ENCODE data around the gene FAM53B. TPM values are rescaled to one million over a fixed set of nuclear protein-coding genes. Genes with fewer than 3 reads are reported as not detected.

The FAM53B gene
- total RNA-seq, 2 experiments from 2014 or later: 56.6 to 58.5 TPM

GRCh38 chr10:124704428-124705380 is 39.5 kb downstream of the FAM53B start:
- Histone ChIP-seq H3K4me2 (ENCODE audit: low read length) (peak overlapping the region; percentile 55), H3K79me2 (ENCODE audit: insufficient read depth, low read depth, low read length) (peaks cover 31% of the 10 kb centered on the region), H3K4me1 (ENCODE audit: insufficient read depth, low read length, poor library complexity, severe bottlenecking) (peaks cover 84% of the 10 kb centered on the region), H2AFZ (ENCODE audit: low read length) (no peak overlapping the region), H3K36me3 (ENCODE audit: insufficient read depth, low read length) (peaks cover 74% of the 10 kb centered on the region), H3K9me3 (ENCODE audit: low read length) (no peaks in the 10 kb centered on the region), H3K9me2 (ENCODE audit: insufficient read depth, low read length) (no peaks in the 10 kb centered on the region), H3K27ac (ENCODE audit: low read depth, low read length, poor library complexity, severe bottlenecking) (peak overlapping the region; percentile 88), H4K20me1 (ENCODE audit: insufficient read depth, low read length) (no peaks in the 10 kb centered on the region), H3K4me3 (ENCODE audit: low read depth, low read length, poor library complexity, severe bottlenecking) (peak overlapping the region; percentile 14)
- BruUV-seq (replicated peaks): no TSS peak
- DNase-seq (ENCODE audit: low spot score): peak; percentile 85
- CTCF ChIA-PET (ENCODE audit: unreplicated experiment): interaction anchor here (0.6 to 3.0 kb wide), 4 partner anchors 13 to 37 kb away, joined by 3 to 17 read pairs (median 6); no protein-coding TSS in a partner anchor
- intact Hi-C loops (cut with micrococcal nuclease; ENCODE audit: unreplicated experiment): loop anchor here (1.0 kb wide), 2 partner anchors 15 to 37 kb away; no protein-coding TSS in a partner anchor
- POLR2A ChIA-PET: interaction anchor here (0.7 to 5.9 kb wide), 8 partner anchors 9 to 169 kb away, joined by 3 to 50 read pairs (median 4); no protein-coding TSS in a partner anchor
- TF ChIP-seq EZH2phosphoT487 (IDR thresholded peaks at IDR 0.05; ENCODE audit: borderline replicate concordance, low read depth, low read length): no peak

GRCh38 chr10:124703778-124704427 is 40.3 kb downstream of the FAM53B start:
- Histone ChIP-seq H3K9me3 (ENCODE audit: low read length) (no peaks in the 10 kb centered on the region), H3K4me2 (ENCODE audit: low read length) (peak overlapping the region; percentile 55), H3K4me1 (ENCODE audit: insufficient read depth, low read length, poor library complexity, severe bottlenecking) (peaks cover 84% of the 10 kb centered on the region), H2AFZ (ENCODE audit: low read length) (no peak overlapping the region), H4K20me1 (ENCODE audit: insufficient read depth, low read length) (no peaks in the 10 kb centered on the region), H3K9me2 (ENCODE audit: insufficient read depth, low read length) (no peaks in the 10 kb centered on the region), H3K36me3 (ENCODE audit: insufficient read depth, low read length) (peaks cover 82% of the 10 kb centered on the region), H3K79me2 (ENCODE audit: insufficient read depth, low read depth, low read length) (peaks cover 23% of the 10 kb centered on the region; the same call in 1 of the 2 replicates), H3K4me3 (ENCODE audit: low read depth, low read length, poor library complexity, severe bottlenecking) (peak overlapping the region; percentile 14), H3K27ac (ENCODE audit: low read depth, low read length, poor library complexity, severe bottlenecking) (peak overlapping the region; percentile 88)
- intact Hi-C loops (cut with micrococcal nuclease; ENCODE audit: unreplicated experiment): loop anchor here (1.0 kb wide), 2 partner anchors 15 to 37 kb away; no protein-coding TSS in a partner anchor
- CTCF ChIA-PET (ENCODE audit: unreplicated experiment): interaction anchor here (0.6 to 0.9 kb wide), 3 partner anchors 14 to 170 kb away, joined by 3 read pairs; no protein-coding TSS in a partner anchor
- BruUV-seq (replicated peaks): no TSS peak
- POLR2A ChIA-PET: interaction anchor here (0.5 to 5.9 kb wide), 8 partner anchors 9 to 168 kb away, joined by 3 to 50 read pairs (median 4); no protein-coding TSS in a partner anchor
- DNase-seq (ENCODE audit: low spot score): peak; percentile 94
- TF ChIP-seq EZH2phosphoT487 (IDR thresholded peaks at IDR 0.05; ENCODE audit: borderline replicate concordance, low read depth, low read length) (no peak), CTCF (conservative IDR thresholded peaks at IDR 0.05; ENCODE audit: low read length) (no peak)

GRCh38 chr10:124703372-124703771 is 40.8 kb downstream of the FAM53B start:
- intact Hi-C loops (cut with micrococcal nuclease; ENCODE audit: unreplicated experiment): no loop called here
- Histone ChIP-seq H3K9me2 (ENCODE audit: insufficient read depth, low read length) (no peaks in the 10 kb centered on the region), H3K27ac (ENCODE audit: low read depth, low read length, poor library complexity, severe bottlenecking) (peak overlapping the region; percentile 88), H3K79me2 (ENCODE audit: insufficient read depth, low read depth, low read length) (peaks cover 18% of the 10 kb centered on the region; the same call in 1 of the 2 replicates), H3K36me3 (ENCODE audit: insufficient read depth, low read length) (peaks cover 87% of the 10 kb centered on the region), H4K20me1 (ENCODE audit: insufficient read depth, low read length) (no peaks in the 10 kb centered on the region), H3K4me1 (ENCODE audit: insufficient read depth, low read length, poor library complexity, severe bottlenecking) (peaks cover 84% of the 10 kb centered on the region), H3K9me3 (ENCODE audit: low read length) (no peaks in the 10 kb centered on the region), H2AFZ (ENCODE audit: low read length) (no peak overlapping the region), H3K4me2 (ENCODE audit: low read length) (peak overlapping the region; percentile 55), H3K4me3 (ENCODE audit: low read depth, low read length, poor library complexity, severe bottlenecking) (no peak overlapping the region)
- BruUV-seq (replicated peaks): no TSS peak
- no peak for TF ChIP-seq CTCF (conservative IDR thresholded peaks at IDR 0.05; ENCODE audit: low read length)
- no peak for TF ChIP-seq EZH2phosphoT487 (IDR thresholded peaks at IDR 0.05; ENCODE audit: borderline replicate concordance, low read depth, low read length)
- POLR2A ChIA-PET: interaction anchor here (1.1 to 5.9 kb wide), 5 partner anchors 14 to 168 kb away, joined by 3 to 50 read pairs (median 5); no protein-coding TSS in a partner anchor
- DNase-seq (ENCODE audit: low spot score): no peak
- CTCF ChIA-PET (ENCODE audit: unreplicated experiment): interaction anchor here (0.6 to 0.9 kb wide), 3 partner anchors 15 to 169 kb away, joined by 3 read pairs; no protein-coding TSS in a partner anchor
